B cell (primary cell): ENCODE measurements around the gene TUBB8. TPM values are rescaled to one million over a fixed set of nuclear protein-coding genes. Genes with fewer than 3 reads are reported as not detected.

Experiments
- ATAC-seq: fragments of 200-7000 bp; cut with Tn5 transposase; one replicate; pipeline ENCODE4 v1.10.0; 2021; ENCODE audit warnings: low read depth, mild to moderate bottlenecking, moderate number of reproducible peaks, moderate library complexity
- CTCF ChIA-PET: fragments of 350-600 bp; sonication (Branson Sonifier 250); formaldehyde crosslinking; loops from one replicate; lab custom pipeline; 2021; ENCODE audit warnings: antibody characterized with exemption, inconsistent platforms; lab: Charles Lee
- POLR2A ChIA-PET: fragments of 350-600 bp; sonication (Branson Sonifier 250); formaldehyde crosslinking; loops from one replicate; lab custom pipeline; 2021; ENCODE audit warnings: antibody characterized with exemption; lab: Charles Lee
- DNase-seq: peaks from one replicate; pipeline ENCODE4 v3.0.0; 2013
- H2AFZ ChIP-seq: 2 replicates; pipeline ENCODE4 v1.6.1; 2012; ENCODE audit warnings: mild to moderate bottlenecking, low read depth, low read length; ENCODE audit not compliant: insufficient read depth, poor library complexity, severe bottlenecking
- H3K27ac ChIP-seq, 2 donors: 1 replicate in 1 of 2; 2 replicates in 1 of 2; pipeline ENCODE4 v1.5.1; 2012 to 2013; ENCODE audit warnings: low read length in 2 of 2, mild to moderate bottlenecking in 2 of 2, moderate library complexity in 1 of 2
- H3K27me3 ChIP-seq, 4 experiments: fragments of 200-600 bp in 1 of 4; sonication (generic) in 1 of 4; replicated peaks in 1 of 4; 1 replicate in 2 of 4; 2 replicates in 2 of 4; pipeline versions ENCODE4 v1.6.1 to v1.7.0; 2013 to 2016; ENCODE audit warnings: low read length in 3 of 4, mild to moderate bottlenecking in 2 of 4, mixed read lengths in 1 of 4, moderate library complexity in 1 of 4; ENCODE audit not compliant: insufficient read depth in 4 of 4, control insufficient read depth in 3 of 4; ENCODE audit errors: control extremely low read depth in 1 of 4
- H3K36me3 ChIP-seq, 2 experiments: replicated peaks in 1 of 2; 1 replicate in 1 of 2; 2 replicates in 1 of 2; pipeline versions ENCODE4 v1.6.1 to v1.7.1; 2013; ENCODE audit warnings: low read length in 1 of 2; ENCODE audit not compliant: insufficient read depth in 2 of 2, control insufficient read depth in 1 of 2; ENCODE audit errors: control extremely low read depth in 1 of 2, extremely low read depth in 1 of 2
- H3K4me1 ChIP-seq, 2 donors: fragments of 200-600 bp in 1 of 2; sonication (generic) in 1 of 2; 1 replicate in 1 of 2; 2 replicates in 1 of 2; pipeline versions ENCODE4 v1.5.1 to v1.6.1; 2013 to 2017; ENCODE audit warnings: low read length in 2 of 2; ENCODE audit not compliant: control insufficient read depth in 2 of 2, insufficient read depth in 2 of 2
- H3K4me2 ChIP-seq: replicated peaks from 2 replicates; pipeline ENCODE3; 2012; ENCODE audit warnings: mild to moderate bottlenecking, low read depth, low read length; ENCODE audit not compliant: poor library complexity, severe bottlenecking
- H3K4me3 ChIP-seq, 5 experiments: fragments of 200-600 bp in 1 of 5; sonication (generic) in 1 of 5; 1 replicate in 3 of 5; 2 replicates in 2 of 5; pipeline versions ENCODE4 v1.5.1 to v1.7.0; 2011 to 2016; ENCODE audit warnings: low read length in 4 of 5, mild to moderate bottlenecking in 4 of 5, low read depth in 2 of 5, control low read depth in 1 of 5, moderate library complexity in 1 of 5; ENCODE audit not compliant: insufficient read depth in 1 of 5; ENCODE audit errors: control extremely low read depth in 1 of 5, extremely low read depth in 1 of 5
- H3K79me2 ChIP-seq: fragments of 200-600 bp; sonication (generic); one replicate; pipeline ENCODE4 v1.6.0; 2016; ENCODE audit warnings: low read length; ENCODE audit not compliant: control insufficient read depth, insufficient read depth
- H3K9ac ChIP-seq: fragments of 200-600 bp; sonication (generic); 2 replicates; pipeline ENCODE4 v1.6.1; 2017; ENCODE audit warnings: mild to moderate bottlenecking, low read length, moderate library complexity
- H3K9me3 ChIP-seq, 3 donors: one replicate each; pipeline versions ENCODE4 v1.6.1 to v1.7.1; 2013; ENCODE audit warnings: low read length in 2 of 3; ENCODE audit not compliant: control insufficient read depth in 2 of 3, insufficient read depth in 1 of 3; ENCODE audit errors: control extremely low read depth in 1 of 3
- H4K20me1 ChIP-seq: 2 replicates; pipeline ENCODE4 v1.6.0; 2012; ENCODE audit warnings: mild to moderate bottlenecking, low read length; ENCODE audit not compliant: insufficient read depth, control insufficient read depth, poor library complexity, severe bottlenecking
- H3K27ac Mint-ChIP-seq: one replicate; pipeline ENCODE4 v1.8.0; 2021; ENCODE audit warnings: mixed read lengths
- H3K27me3 Mint-ChIP-seq: one replicate; pipeline ENCODE4 v1.8.0; 2021; ENCODE audit warnings: mixed read lengths
- H3K4me1 Mint-ChIP-seq: one replicate; pipeline ENCODE4 v1.8.0; 2021; ENCODE audit warnings: mixed read lengths
- H3K4me3 Mint-ChIP-seq: one replicate; pipeline ENCODE4 v1.8.0; 2021; ENCODE audit warnings: mixed read lengths
- H3K9me3 Mint-ChIP-seq: one replicate; pipeline ENCODE4 v1.8.0; 2022; ENCODE audit warnings: mixed read lengths; ENCODE audit not compliant: insufficient read depth
- CTCF ChIP-seq: fragments of 200-600 bp; IDR thresholded peaks from one replicate; pipeline ENCODE4 v1.8.0; 2022; ENCODE audit warnings: antibody characterized with exemption, mild to moderate bottlenecking
- EZH2 ChIP-seq: IDR thresholded peaks from 2 replicates; pipeline ENCODE4 v1.6.1; 2012; ENCODE audit warnings: borderline replicate concordance, low read depth, mild to moderate bottlenecking, moderate library complexity, low read length; ENCODE audit not compliant: insufficient read depth, poor library complexity, severe bottlenecking
- WGBS: methylation state at CpG from one replicate; pipeline ENCODE4 v1.1.5; 2013; ENCODE audit warnings: missing lambda C conversion rate; ENCODE audit not compliant: insufficient coverage; 5-methylcytosine and 5-hydroxymethylcytosine counted together
- intact Hi-C: fragments of 100-400 bp; cut with micrococcal nuclease; formaldehyde crosslinking; loops from one replicate; pipeline ENCODE4 v1.10.0; 2022
- polyA plus RNA-seq: library from polyadenylated mRNA; depleted of rRNA; stranded (reverse); fragments of >200 nt; gene quantifications from 2 replicates; pipeline ENCODE4 v1.2.3, GENCODE V29; 2012
- total RNA-seq, 2 donors: library from RNA; stranded (reverse); fragments of 120-200 nt in 1 of 2; gene quantifications; 1 replicate in 1 of 2; 2 replicates in 1 of 2; pipeline versions ENCODE4 v1.2.3 to v1.2.4, GENCODE V29; 2013 to 2022

Gene TUBB8
- total and polyA plus RNA-seq, 2 donors (not counting 1 experiment from before 2014, with no cell fraction given): 0.64 to 0.84 TPM

GRCh38 chr10:91313-91712, 42.2 kb upstream of the TUBB8 start:
- Histone ChIP-seq H2AFZ (no peak overlapping the region), H3K4me2 (no peak overlapping the region), H3K36me3 (no peaks in the 10 kb centered on the region), H3K9me3 (peaks cover 3 to 11% (median 5%) of the 10 kb centered on the region in 3 donors), H3K9ac (no peak overlapping the region), H3K27me3 (peaks cover 0 to 3% (median 0%) of the 10 kb centered on the region in 4 experiments), H3K79me2 (no peaks in the 10 kb centered on the region), H3K4me3 (no peak overlapping the region), H3K27ac (no peak overlapping the region), H3K4me1 (no peaks in the 10 kb centered on the region), H4K20me1 (no peaks in the 10 kb centered on the region)
- H3K4me3 Mint-ChIP-seq: no peak overlapping the region
- ATAC-seq (no peak), DNase-seq (no peak)
- intact Hi-C loops: no loop called here
- peaks cover 17% of the 10 kb centered on the region for H3K27me3 Mint-ChIP-seq
- TF ChIP-seq EZH2 (no peak), CTCF (no peak)
- no peak overlapping the region for H3K27ac Mint-ChIP-seq
- no peaks in the 10 kb centered on the region for H3K4me1 Mint-ChIP-seq
- ChIA-PET CTCF (no interaction called here), POLR2A (no interaction called here)
- 92% methylated on average over 8 of the region's 8 CpGs for WGBS
- H3K9me3 Mint-ChIP-seq: peaks cover 8% of the 10 kb centered on the region

- POLR2A ChIA-PET: no interaction called here
- intact Hi-C loops: no loop called here
- TF ChIP-seq EZH2 (no peak), CTCF (no peak)
- ATAC-seq (no peak), DNase-seq (no peak)
- no peaks in the 10 kb centered on the region for H3K4me1 ChIP-seq
- H3K27ac ChIP-seq: no peak overlapping the region
- no peak overlapping the region for H3K4me2 ChIP-seq
- no CpG with 5 or more reads among the region's 1 CpG for WGBS
- H3K4me3 Mint-ChIP-seq: no peak overlapping the region
- H3K9me3 Mint-ChIP-seq: peaks cover 4% of the 10 kb centered on the region
- H3K4me3 ChIP-seq: no peak overlapping the region
- H3K9ac ChIP-seq: no peak overlapping the region
- H3K27me3 ChIP-seq: peaks cover 0 to 3% (median 0%) of the 10 kb centered on the region in 4 experiments
- H3K79me2 ChIP-seq: no peaks in the 10 kb centered on the region
- no peaks in the 10 kb centered on the region for H3K4me1 Mint-ChIP-seq
- no peaks in the 10 kb centered on the region for H4K20me1 ChIP-seq
- no peak overlapping the region for H3K27ac Mint-ChIP-seq
- peaks cover 0 to 5% (median 2%) of the 10 kb centered on the region in 3 donors for H3K9me3 ChIP-seq
- no peaks in the 10 kb centered on the region for H3K36me3 ChIP-seq
- CTCF ChIA-PET: no interaction called here
- no peak overlapping the region for H2AFZ ChIP-seq
- H3K27me3 Mint-ChIP-seq: peaks cover 24% of the 10 kb centered on the region
Measured at GRCh38 chr10:90161-90560, 41.1 kb upstream of the TUBB8 start.
